Ishikawa (cell line): Measurements from ENCODE around the gene VANGL1.

Experiments used
- CREB1 ChIP-seq: IDR thresholded peaks from 2 replicates; pipeline ENCODE4 v1.6.1; 2012; ENCODE audit warnings: low read depth
- EGR1 ChIP-seq: IDR thresholded peaks from 2 replicates; pipeline ENCODE4 v1.6.1; 2012
- EP300 ChIP-seq: IDR thresholded peaks from 2 replicates; pipeline ENCODE4 v1.6.1; 2012; ENCODE audit warnings: borderline replicate concordance
- FOXM1 ChIP-seq: IDR thresholded peaks from 2 replicates; pipeline ENCODE4 v1.6.1; 2012; ENCODE audit warnings: low read depth, borderline replicate concordance
- NFIC ChIP-seq: IDR thresholded peaks from 2 replicates; pipeline ENCODE4 v1.6.1; 2012
- RAD21 ChIP-seq: IDR thresholded peaks from 2 replicates; pipeline ENCODE4 v1.6.1; 2012; ENCODE audit warnings: low read depth
- TAF1 ChIP-seq: IDR thresholded peaks from 2 replicates; pipeline ENCODE4 v1.6.1; 2012; ENCODE audit warnings: low read depth, mild to moderate bottlenecking
- TCF12 ChIP-seq: IDR thresholded peaks from 2 replicates; pipeline ENCODE4 v1.6.1; 2012; ENCODE audit warnings: low read depth
- ZBTB7A ChIP-seq: IDR thresholded peaks from 2 replicates; pipeline ENCODE4 v1.6.1; 2012; ENCODE audit warnings: low read depth
- TF ChIP-seq, protein P1 (sequence below): IDR thresholded peaks from 2 replicates; pipeline ENCODE4 v1.6.1; 2012; ENCODE audit warnings: low read depth, mild to moderate bottlenecking
- TF ChIP-seq, protein P2 (sequence below): IDR thresholded peaks from 2 replicates; pipeline ENCODE4 v1.6.1; 2012
- TF ChIP-seq, protein P3 (sequence below): IDR thresholded peaks from 2 replicates; pipeline ENCODE4 v1.6.1; 2012

DNA sequence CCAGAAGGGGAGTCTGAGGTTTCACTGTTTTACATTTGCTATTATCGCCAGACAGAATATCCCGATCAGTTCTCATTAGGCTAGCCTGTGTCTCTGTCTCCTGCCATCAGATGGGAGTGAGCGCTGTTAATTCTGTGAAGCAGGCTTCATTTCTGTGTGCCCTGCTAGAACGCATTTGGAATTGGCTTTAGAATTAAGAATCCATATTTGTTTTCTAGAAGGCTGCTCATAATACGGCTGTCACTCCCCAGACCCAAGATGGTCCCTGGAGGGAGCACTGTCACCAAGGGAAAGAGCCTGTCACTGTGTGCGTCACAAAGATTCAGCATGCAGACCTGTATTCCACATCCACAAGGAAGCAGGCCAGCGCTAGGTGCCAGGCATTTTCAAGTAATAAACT is 77.5 kb downstream of the VANGL1 start:
- TF ChIP-seq EP300 (no peak), TAF1 (no peak), CREB1 (no peak), ZBTB7A (no peak), FOXM1 (no peak), RAD21 (no peak), NFIC (no peak), EGR1 (no peak), TCF12 (no peak)
- TF ChIP-seq, protein P1, sequence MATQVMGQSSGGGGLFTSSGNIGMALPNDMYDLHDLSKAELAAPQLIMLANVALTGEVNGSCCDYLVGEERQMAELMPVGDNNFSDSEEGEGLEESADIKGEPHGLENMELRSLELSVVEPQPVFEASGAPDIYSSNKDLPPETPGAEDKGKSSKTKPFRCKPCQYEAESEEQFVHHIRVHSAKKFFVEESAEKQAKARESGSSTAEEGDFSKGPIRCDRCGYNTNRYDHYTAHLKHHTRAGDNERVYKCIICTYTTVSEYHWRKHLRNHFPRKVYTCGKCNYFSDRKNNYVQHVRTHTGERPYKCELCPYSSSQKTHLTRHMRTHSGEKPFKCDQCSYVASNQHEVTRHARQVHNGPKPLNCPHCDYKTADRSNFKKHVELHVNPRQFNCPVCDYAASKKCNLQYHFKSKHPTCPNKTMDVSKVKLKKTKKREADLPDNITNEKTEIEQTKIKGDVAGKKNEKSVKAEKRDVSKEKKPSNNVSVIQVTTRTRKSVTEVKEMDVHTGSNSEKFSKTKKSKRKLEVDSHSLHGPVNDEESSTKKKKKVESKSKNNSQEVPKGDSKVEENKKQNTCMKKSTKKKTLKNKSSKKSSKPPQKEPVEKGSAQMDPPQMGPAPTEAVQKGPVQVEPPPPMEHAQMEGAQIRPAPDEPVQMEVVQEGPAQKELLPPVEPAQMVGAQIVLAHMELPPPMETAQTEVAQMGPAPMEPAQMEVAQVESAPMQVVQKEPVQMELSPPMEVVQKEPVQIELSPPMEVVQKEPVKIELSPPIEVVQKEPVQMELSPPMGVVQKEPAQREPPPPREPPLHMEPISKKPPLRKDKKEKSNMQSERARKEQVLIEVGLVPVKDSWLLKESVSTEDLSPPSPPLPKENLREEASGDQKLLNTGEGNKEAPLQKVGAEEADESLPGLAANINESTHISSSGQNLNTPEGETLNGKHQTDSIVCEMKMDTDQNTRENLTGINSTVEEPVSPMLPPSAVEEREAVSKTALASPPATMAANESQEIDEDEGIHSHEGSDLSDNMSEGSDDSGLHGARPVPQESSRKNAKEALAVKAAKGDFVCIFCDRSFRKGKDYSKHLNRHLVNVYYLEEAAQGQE, result no peak
- TF ChIP-seq, protein P2, sequence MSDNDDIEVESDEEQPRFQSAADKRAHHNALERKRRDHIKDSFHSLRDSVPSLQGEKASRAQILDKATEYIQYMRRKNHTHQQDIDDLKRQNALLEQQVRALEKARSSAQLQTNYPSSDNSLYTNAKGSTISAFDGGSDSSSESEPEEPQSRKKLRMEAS, result no peak
- TF ChIP-seq, protein P3, sequence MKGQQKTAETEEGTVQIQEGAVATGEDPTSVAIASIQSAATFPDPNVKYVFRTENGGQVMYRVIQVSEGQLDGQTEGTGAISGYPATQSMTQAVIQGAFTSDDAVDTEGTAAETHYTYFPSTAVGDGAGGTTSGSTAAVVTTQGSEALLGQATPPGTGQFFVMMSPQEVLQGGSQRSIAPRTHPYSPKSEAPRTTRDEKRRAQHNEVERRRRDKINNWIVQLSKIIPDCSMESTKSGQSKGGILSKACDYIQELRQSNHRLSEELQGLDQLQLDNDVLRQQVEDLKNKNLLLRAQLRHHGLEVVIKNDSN, result no peak
